Karpas-422 (cell line): Measurements from ENCODE around the gene BRPF1. TPM values are rescaled to one million over a fixed set of nuclear protein-coding genes. Genes with fewer than 3 reads are reported as not detected.

Experiments
- DNase-seq: peaks from one replicate; pipeline ENCODE4 v3.0.0-alpha.2; 2015
- H2AFZ ChIP-seq: fragments of 200-600 bp; sonication (generic); 2 replicates; pipeline ENCODE4 v1.6.1; 2014; ENCODE audit warnings: antibody characterized with exemption, low read length, mixed read lengths
- H3K27ac ChIP-seq: fragments of 200-600 bp; sonication (generic); 2 replicates; pipeline ENCODE4 v1.5.1; 2014; ENCODE audit warnings: mild to moderate bottlenecking, low read length, moderate library complexity
- H3K27me3 ChIP-seq: fragments of 200-600 bp; sonication (generic); 2 replicates; pipeline ENCODE4 v1.6.1; 2014; ENCODE audit warnings: low read length, mixed read lengths
- H3K36me3 ChIP-seq: fragments of 200-600 bp; sonication (generic); 2 replicates; pipeline ENCODE4 v1.6.1; 2014; ENCODE audit warnings: low read length, mixed read lengths; ENCODE audit not compliant: insufficient read depth
- H3K4me1 ChIP-seq: fragments of 200-600 bp; sonication (generic); 2 replicates; pipeline ENCODE4 v1.6.1; 2014; ENCODE audit warnings: mild to moderate bottlenecking, low read length, mixed read lengths
- H3K4me2 ChIP-seq: fragments of 200-600 bp; sonication (generic); 2 replicates; pipeline ENCODE4 v1.6.1; 2014; ENCODE audit warnings: low read length, low read depth, mild to moderate bottlenecking; ENCODE audit not compliant: poor library complexity, severe bottlenecking
- H3K4me3 ChIP-seq: fragments of 200-600 bp; sonication (generic); 2 replicates; pipeline ENCODE4 v1.5.1; 2014; ENCODE audit warnings: mild to moderate bottlenecking, antibody characterized with exemption, low read length, mixed read lengths
- H3K79me2 ChIP-seq: fragments of 200-600 bp; sonication (generic); 2 replicates; pipeline ENCODE4 v1.6.1; 2014; ENCODE audit warnings: mild to moderate bottlenecking, low read length, mixed read lengths
- H3K9ac ChIP-seq: fragments of 200-600 bp; sonication (generic); 2 replicates; pipeline ENCODE4 v1.6.0; 2014; ENCODE audit warnings: low read length
- H3K9me2 ChIP-seq: fragments of 200-600 bp; sonication (generic), shearing (Covaris generic); replicated peaks from 2 replicates; pipeline ENCODE4 v1.6.0; 2014; ENCODE audit warnings: mild to moderate bottlenecking, low read length, moderate library complexity; ENCODE audit not compliant: insufficient read depth
- H3K9me3 ChIP-seq: fragments of 300-700, 200-600 bp; sonication (generic); 2 replicates; pipeline ENCODE4 v1.6.1; 2014; ENCODE audit warnings: low read length, mixed read lengths
- H4K20me1 ChIP-seq: fragments of 200-600 bp; sonication (generic); 2 replicates; pipeline ENCODE4 v1.6.1; 2014; ENCODE audit warnings: mild to moderate bottlenecking, antibody characterized with exemption, low read length, low read depth; ENCODE audit not compliant: insufficient read depth
- total RNA-seq: library from RNA; depleted of rRNA; stranded (reverse); fragments of >200 nt; shearing (Covaris generic); gene quantifications from 2 replicates; pipeline ENCODE4 v1.2.3, GENCODE V29; 2014; ENCODE audit warnings: low replicate concordance; rRNA removed

The BRPF1 gene
- total RNA-seq, 1 experiment from 2014 or later = 14.5 TPM

DNA sequence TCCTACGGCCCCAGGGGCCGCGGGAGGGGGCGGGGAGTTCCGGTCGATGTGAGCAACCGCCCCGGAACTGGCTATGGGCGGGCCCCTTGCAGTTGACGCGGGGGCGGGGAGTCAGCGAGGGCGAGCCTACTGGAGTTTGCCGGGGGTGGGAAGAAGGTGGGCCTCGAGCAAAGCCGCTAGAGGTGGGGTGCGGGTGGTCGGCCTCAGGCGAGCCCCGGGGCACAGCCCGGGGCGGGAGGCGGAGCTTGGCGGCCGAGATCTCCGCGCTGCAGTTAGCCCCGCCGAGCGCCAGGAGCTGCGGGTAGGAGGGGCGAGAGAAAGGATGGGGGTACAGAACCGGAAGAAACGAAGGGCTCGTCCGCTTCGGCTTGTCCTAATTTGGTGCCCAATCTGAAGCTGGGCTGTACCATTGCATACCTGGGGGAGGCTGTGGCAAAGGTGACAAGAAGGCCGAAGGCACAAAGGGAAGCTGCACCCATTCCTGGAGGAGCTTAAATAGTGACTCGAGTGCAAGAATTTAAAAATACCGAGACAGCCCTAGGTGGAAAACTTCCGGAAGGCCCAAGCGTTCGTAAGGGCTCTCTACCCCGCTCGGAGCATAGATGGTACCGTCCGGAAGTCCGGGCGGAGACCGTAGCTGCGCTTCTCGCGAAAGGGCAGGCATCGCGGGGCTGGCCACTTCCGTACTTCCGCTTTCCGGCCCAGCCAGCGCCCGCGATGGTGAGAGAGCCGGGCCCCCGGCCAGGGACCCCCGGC, 61.0 kb downstream of the BRPF1 start, which contains the start of the genes ARPC4 and TADA3:
Gene ARPC4, plus strand, starts transcription at position 678 of the 756 bp plus-strand sequence. Its CDS starts 40 bp downstream, at position 718.
Gene TADA3, minus strand, starts transcription at position 69 of the 756 bp plus-strand sequence. CDS start 1,007 bp downstream, outside the sequence.
- Histone ChIP-seq H3K9me2 (no peaks in the 10 kb centered on the region), H3K4me3 (peak within 1 kb of the TSS; percentile 91), H3K36me3 (peaks cover 27% of the 10 kb centered on the region), H3K4me1 (peaks cover 30% of the 10 kb centered on the region), H2AFZ (peak within 1 kb of the TSS; percentile 73; the same call in 1 of the 2 replicates), H3K9me3 (no peaks in the 10 kb centered on the region), H3K27ac (peak within 1 kb of the TSS; percentile 93), H3K9ac (peak within 1 kb of the TSS; percentile 100), H4K20me1 (peaks cover 21% of the 10 kb centered on the region; the same call in 1 of the 2 replicates), H3K4me2 (peak within 1 kb of the TSS; percentile 100), H3K27me3 (no peaks in the 10 kb centered on the region), H3K79me2 (peaks cover 65% of the 10 kb centered on the region)
- DNase-seq = peak; percentile 97

DNA sequence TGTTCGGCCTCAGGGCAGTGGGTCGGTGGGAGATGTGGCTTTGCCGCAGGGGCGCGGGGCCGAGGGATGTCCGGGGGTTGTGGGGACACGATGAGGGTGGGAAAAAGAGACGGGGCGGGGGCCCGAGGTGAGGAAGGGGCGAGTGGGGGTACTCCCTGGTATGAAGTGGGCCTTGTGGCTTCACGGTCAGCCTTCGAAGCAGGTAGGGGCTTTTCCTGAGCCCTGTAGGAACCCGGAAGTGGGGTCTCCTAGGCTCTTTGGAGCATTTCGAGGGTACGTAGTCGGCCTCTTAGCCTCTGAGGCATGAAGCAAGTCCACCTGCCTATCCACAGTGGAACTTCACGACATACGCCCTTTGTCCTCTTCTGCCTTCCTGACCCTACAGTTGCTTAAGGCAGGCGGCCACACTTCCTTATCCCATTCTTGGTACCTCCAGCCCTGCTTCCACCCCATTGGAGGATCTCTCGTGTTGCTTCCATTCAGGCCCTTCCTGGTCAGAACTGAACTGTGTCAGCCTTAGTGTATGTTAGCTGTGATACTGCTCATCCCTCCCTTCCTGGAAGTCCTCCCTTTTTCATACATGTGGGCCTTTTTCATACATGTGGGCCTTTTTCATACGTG, 61.7 kb downstream of the BRPF1 start:
- peak overlapping the region; percentile 91 for H3K4me3 ChIP-seq

DNA sequence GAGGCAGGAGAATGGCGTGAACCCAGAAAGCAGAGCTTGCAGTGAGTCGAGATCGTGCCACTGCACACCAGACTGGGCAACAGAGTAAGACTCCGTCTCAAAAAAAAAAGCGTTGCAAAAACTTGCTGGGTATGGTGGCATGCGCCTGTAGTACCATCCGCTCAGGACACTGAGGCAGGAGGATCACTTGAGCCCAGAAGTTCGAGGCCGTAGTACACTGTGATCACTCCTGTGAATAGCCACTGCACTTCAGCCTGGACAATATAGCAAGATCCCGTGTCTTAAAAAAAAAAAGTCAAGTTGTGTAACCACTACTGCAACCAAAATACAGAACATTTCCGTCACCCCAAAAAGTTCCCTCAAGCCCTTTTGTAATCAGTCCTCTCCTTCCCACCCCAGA, 62.9 kb downstream of the BRPF1 start:
- Histone ChIP-seq H3K36me3 (peaks cover 38% of the 10 kb centered on the region), H3K9me2 (no peaks in the 10 kb centered on the region), H3K9ac (no peak overlapping the region), H3K27ac (no peak overlapping the region), H3K9me3 (no peaks in the 10 kb centered on the region), H3K4me2 (peak overlapping the region; percentile 100), H4K20me1 (peaks cover 26% of the 10 kb centered on the region), H3K27me3 (no peaks in the 10 kb centered on the region), H3K4me1 (peaks cover 30% of the 10 kb centered on the region), H2AFZ (no peak overlapping the region), H3K79me2 (peaks cover 71% of the 10 kb centered on the region), H3K4me3 (peak overlapping the region; percentile 91; the same call in 1 of the 2 replicates)
- DNase-seq = no peak

More for the DNA sequence above, 61.7 kb downstream of the BRPF1 start:
- no peaks in the 10 kb centered on the region for H3K9me2 ChIP-seq
- peaks cover 70% of the 10 kb centered on the region for H3K79me2 ChIP-seq
- H4K20me1 ChIP-seq = peaks cover 21% of the 10 kb centered on the region; the same call in 1 of the 2 replicates
- H3K36me3 ChIP-seq = peaks cover 34% of the 10 kb centered on the region
- peak overlapping the region; percentile 100 for H3K9ac ChIP-seq
- H3K27ac ChIP-seq = peak overlapping the region; percentile 93
- H3K27me3 ChIP-seq = no peaks in the 10 kb centered on the region
- H3K9me3 ChIP-seq = no peaks in the 10 kb centered on the region
- peak overlapping the region; percentile 100 for H3K4me2 ChIP-seq
- DNase-seq = peak; percentile 68
- H3K4me1 ChIP-seq = peaks cover 30% of the 10 kb centered on the region
- H2AFZ ChIP-seq = peak overlapping the region; percentile 73; the same call in 1 of the 2 replicates

DNA sequence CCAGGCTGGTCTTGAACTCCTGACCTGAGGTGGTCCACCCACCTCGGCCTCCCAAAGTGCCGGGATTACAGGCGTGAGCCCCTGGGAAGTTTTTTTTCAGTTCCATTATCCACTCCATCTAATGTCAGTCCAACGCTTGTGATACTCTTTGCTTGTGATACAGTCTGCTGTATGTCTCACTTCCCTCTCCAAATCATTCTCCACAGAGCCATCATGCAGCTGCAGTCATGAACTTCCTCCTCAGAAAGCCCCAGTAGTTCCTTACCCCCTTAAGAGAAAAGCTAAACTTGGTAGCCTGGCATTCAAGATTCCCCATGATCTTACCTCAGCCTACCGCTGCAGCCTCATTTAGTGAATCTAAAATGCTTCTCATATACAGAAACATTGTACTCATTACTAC, 63.7 kb downstream of the BRPF1 start:
- H3K36me3 ChIP-seq = peaks cover 39% of the 10 kb centered on the region
- H4K20me1 ChIP-seq = peaks cover 26% of the 10 kb centered on the region
- H3K4me3 ChIP-seq = no peak overlapping the region
- no peaks in the 10 kb centered on the region for H3K9me2 ChIP-seq
- no peak overlapping the region for H3K4me2 ChIP-seq
- H3K27ac ChIP-seq = no peak overlapping the region
- H3K4me1 ChIP-seq = peaks cover 30% of the 10 kb centered on the region
- H3K9ac ChIP-seq = no peak overlapping the region
- no peak overlapping the region for H2AFZ ChIP-seq
- H3K79me2 ChIP-seq = peaks cover 77% of the 10 kb centered on the region
- no peak for DNase-seq
- no peaks in the 10 kb centered on the region for H3K9me3 ChIP-seq
- no peaks in the 10 kb centered on the region for H3K27me3 ChIP-seq

DNA sequence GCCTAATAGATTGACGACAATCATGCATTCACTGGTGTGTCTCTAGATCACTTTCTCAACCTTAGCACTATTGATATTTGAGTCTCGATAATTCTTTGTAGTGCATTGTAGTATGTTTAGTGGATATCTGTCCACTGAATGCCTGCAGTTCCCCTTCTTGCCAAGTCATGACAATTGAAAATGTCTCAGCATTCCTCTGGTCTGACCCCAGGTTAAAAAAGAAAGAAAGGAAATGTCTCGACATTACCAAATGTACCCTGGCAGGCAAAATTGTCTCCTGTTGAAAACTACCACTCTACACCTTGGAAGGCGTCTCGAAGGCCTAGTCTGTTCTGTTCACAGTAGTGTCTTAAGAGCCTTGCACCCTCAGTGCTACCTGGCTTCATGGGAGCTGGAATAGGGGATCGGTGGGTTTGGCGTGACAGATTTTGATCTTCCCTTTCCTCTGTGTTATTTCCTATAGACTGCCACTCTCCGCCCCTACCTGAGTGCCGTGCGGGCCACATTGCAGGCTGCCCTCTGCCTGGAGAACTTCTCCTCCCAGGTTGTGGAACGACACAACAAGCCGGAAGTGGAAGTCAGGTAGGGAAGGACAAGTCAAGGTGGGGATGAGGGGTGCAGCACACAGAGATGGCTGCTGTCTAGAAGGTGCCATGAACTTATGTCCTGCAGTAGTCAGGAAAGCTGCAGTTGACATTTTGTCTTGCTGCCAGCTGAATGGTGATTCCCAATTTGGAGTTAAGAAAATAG, 65.8 kb downstream of the BRPF1 start:
- Histone ChIP-seq H3K4me2 (no peak overlapping the region), H3K79me2 (peaks cover 57% of the 10 kb centered on the region), H3K9me2 (no peaks in the 10 kb centered on the region), H2AFZ (no peak overlapping the region), H4K20me1 (peaks cover 30% of the 10 kb centered on the region), H3K9me3 (no peaks in the 10 kb centered on the region), H3K9ac (no peak overlapping the region), H3K4me3 (no peak overlapping the region), H3K27me3 (no peaks in the 10 kb centered on the region), H3K4me1 (peaks cover 18% of the 10 kb centered on the region), H3K36me3 (peaks cover 51% of the 10 kb centered on the region), H3K27ac (no peak overlapping the region)
- DNase-seq = no peak

Other genes starting within 250 kb of the BRPF1 start
- not detected in 2 replicates for gene LHFPL4, start 177.9 kb upstream of the BRPF1 start, total RNA-seq
- gene MTMR14, start 82.2 kb upstream of the BRPF1 start, total RNA-seq = 47.4 and 49.1 TPM in 2 replicates
- 0.18 TPM in 1 of 2 replicates, not detected in the other for gene CPNE9, start 27.9 kb upstream of the BRPF1 start, total RNA-seq
- 22.1 and 48.7 TPM in 2 replicates for gene OGG1, start 18.2 kb downstream of the BRPF1 start, total RNA-seq
- gene CAMK1, start 38.2 kb downstream of the BRPF1 start, total RNA-seq = 41.6 and 86.6 TPM in 2 replicates
- gene TADA3, start 60.7 kb downstream of the BRPF1 start, total RNA-seq = 80.2 and 122 TPM in 2 replicates
- 102 and 123 TPM in 2 replicates for gene ARPC4, start 61.3 kb downstream of the BRPF1 start, total RNA-seq
- gene TTLL3, start 78.5 kb downstream of the BRPF1 start, total RNA-seq = 79.3 and 84.6 TPM in 2 replicates
- 49.9 and 62.5 TPM in 2 replicates for gene RPUSD3, start 112.3 kb downstream of the BRPF1 start, total RNA-seq
- not detected in 2 replicates for gene CIDEC, start 148.5 kb downstream of the BRPF1 start, total RNA-seq
- 33.5 and 39.2 TPM in 2 replicates for gene JAGN1, start 158.9 kb downstream of the BRPF1 start, total RNA-seq
- not detected in 2 replicates for gene IL17RE, start 171.1 kb downstream of the BRPF1 start, total RNA-seq
- gene IL17RC, start 185.4 kb downstream of the BRPF1 start, total RNA-seq = 0.54 and 2.5 TPM in 2 replicates
- 5.6 and 33.7 TPM in 2 replicates for gene CRELD1, start 202.1 kb downstream of the BRPF1 start, total RNA-seq
- gene PRRT3, start 220.7 kb downstream of the BRPF1 start, total RNA-seq = 1.0 and 2.1 TPM in 2 replicates